DMS114 treated with DMSO at 0.1 percent for 48 hours (cell line): Measurements from ENCODE around the gene AAGAB.

ENCODE experiments used
- DNase-seq: peaks from one replicate; lab custom pipeline; 2025; ENCODE audit not compliant: unreplicated experiment; lab: John Stamatoyannopoulos, UW

AAGAB gene

DNA sequence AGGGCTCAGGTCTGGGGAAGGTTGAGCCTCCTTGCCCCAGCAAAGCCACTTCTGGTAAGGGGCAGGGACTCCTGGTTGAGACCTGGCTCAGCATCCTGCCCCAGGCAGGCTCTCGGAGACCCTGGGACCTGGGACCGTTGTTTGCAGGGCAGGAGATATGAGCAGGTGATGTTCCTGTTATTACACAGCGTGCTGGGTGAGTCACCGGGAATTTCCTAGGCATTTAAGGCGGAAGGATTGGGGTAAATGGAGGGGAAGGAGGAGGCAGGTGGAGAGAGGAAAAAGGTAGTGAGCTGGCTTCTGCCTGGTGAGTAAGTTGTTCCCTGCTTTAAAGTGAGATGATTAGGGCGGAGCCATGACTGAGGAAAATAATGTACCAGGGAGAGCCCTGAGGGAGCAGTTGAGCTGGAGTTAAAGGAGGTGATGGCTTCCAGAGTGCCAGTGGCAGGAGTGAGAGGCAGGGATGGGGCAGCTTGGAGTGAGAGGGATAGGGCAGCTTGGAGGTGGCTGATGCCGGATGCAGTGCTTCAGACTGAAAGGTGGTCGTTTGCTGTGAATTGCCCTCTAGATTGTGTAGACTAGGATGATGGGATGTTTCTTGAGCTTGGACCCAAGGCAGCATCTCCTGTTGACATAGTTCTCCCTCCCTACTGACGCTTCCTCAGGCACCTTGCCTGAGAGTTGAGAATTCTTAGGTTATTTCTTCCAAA, 79.4 kb downstream of the AAGAB start:
- no peak for DNase-seq

DNA sequence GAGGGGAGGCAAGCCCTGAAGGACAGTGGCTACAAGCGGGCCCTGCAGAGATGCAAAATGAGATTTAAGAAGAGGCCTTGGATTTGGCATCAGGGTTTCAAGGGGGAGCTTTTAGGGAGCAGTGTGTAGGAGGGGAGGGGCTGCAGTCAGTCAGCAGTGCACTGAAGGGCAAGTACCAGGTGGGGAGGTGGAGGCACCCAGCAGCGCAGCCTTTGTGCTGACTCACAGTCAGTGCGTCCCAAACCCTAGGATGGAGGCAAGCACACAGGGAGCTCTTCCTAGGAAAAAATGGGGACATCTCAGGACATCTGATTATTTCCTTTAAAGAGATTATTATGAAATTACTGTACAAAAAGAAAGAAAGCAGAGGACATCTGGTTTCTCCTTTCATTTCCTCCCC, 80.0 kb downstream of the AAGAB start:
- DNase-seq = no peak

DNA sequence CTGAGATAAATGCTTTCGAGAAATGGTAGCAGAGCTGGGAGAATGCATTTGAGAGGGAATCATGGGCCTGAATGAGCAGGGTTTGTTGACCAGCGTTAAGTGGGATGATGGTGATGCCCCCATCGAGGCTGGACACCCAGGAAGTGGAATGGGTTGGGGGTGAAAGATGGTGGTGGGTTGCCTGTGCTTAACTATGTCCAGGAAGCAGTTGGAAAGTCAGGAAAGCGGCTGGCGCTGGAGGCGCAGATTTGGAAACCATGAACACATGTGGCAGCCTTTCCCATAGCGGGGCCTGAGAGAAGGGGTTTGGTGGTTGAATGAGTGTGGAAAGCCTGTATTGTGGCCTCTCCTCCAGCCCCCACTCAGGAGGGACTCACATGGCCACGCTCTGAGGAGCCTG, 80.7 kb downstream of the AAGAB start:
- DNase-seq = no peak

DNA sequence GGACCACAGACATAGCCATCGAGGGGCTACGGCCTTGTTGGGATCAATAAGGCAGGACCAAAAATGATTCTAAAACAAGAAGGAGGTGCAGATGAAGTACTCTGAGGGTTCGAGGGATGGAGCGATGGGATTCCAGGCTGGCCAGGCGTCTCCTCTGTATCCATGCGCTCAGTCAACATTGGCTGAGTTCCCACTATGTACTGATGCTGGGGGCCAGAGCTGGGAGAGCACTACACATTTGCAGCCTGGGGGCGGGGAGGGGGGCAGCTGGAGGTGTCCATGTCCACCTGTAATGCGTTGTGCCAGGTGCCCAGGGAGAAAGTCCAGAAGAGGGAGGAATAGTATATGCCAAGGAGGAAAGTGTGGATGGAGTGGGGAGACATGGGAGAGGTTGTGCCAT, 81.5 kb downstream of the AAGAB start:
- no peak for DNase-seq

DNA sequence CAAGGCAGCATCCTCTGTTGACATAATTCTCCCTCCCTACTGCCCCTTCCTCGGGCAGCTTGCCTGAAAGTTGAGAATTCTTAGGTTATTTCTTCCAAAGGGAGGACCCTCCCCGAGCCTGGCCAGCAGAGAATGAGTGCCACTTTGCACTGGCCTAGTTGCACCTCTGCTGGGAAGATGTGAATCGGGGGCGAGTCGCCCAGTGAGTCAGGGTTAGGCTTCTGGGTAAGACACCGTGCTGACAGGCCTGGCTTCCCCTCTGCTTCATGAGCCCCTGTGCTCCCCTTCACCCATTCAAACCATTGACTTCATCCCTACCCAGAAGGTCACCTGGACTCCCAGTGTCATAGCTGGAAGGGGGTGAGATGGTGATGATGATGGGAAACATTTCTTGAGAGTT, 82.3 kb downstream of the AAGAB start:
- DNase-seq = no peak

DNA sequence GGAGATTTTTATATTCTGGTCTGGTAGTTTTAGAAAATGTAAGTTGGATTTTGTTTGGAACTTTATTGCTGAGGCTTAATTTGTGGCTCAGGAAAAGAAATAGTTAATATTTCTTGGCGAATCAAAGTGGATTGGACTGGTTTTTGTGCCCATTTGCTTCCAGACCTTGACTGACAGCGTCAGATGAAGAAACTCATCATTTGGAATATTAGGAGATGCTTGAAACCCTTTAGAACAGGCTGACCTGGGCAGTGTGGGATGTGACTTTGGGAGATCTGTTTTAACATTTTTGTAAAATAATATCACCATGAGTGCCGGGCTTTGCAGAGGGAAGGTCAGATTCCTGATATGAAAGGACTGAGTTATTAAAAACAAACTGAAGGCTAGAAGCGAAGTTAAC, 83.0 kb downstream of the AAGAB start:
- no peak for DNase-seq

DNA sequence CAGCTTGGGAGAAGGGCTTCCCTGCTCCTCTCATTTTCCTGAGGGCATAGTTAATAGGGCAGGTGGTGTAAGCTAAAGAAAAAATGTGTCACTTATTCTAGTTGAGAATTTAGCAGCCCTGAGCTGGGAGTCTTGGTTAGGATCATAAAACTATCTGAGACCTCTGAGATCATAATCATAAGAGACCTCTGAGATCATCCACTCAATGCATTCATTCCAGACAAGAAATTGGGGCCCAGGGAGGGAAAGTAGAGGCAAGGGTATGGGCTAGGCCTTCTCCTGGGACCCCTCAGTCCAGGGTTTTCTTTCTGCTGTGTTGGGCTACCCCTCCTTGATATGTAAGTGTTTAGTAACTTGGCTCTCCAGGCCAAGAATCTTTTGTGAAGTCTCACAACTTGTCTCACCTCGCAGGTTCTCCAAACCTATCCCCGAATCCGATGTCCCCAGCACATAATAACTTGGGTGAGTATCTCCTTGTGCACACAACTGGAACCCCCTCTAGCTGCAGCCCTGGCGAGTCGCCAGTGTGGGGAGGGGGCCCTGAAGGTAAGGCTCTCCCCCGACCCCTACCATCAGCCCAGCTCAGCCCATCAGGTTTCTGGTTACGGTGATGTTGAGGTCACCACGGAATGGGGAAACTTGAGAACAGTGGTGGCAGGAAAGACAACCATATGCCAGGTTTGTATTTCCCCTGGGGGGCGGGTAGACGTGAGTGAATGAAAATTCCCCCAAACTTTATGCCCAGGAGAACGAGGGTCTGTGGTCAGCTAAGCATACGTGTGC, 84.1 kb downstream of the AAGAB start:
- DNase-seq = no peak

DNA sequence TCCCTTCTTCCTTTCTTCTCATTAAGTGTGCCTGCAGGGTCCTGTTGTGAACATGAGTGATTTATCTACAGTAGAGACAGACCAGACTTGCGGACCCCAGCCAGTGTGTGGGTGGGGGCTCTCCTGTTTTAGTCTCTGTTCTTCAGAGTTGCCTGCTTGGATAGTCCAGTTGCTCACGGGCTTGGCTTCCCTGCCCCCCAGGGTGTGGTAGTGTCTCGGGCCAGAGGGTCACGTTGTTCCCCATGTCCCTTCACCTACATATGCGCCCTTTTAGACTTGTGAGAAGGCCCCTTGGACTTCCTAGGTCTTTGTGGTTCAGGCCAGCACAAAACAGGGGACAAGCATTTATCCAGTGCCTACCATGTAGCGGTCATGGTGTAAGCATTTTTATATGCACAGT, 85.8 kb downstream of the AAGAB start:
- DNase-seq = no peak

DNA sequence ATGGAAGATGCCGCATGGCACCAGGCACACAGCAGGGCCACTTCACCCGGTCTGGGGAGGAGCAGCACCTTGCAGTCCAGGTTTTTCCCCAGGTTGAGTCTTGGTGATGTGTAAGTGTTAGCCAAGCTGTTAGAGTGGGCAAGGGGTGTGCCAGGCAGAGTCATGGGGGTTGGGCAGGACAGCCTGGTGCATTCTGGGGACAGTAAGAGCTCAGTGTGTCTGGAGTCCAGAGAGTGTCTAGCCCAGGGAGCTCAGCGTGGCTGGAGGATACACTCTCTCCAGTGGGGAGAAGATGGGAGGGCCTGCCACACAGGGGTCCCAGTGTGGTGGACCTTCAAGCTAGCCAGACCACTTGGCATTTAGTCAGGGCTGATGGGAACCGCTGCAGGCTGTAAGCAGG, 87.4 kb downstream of the AAGAB start:
- DNase-seq = no peak

DNA sequence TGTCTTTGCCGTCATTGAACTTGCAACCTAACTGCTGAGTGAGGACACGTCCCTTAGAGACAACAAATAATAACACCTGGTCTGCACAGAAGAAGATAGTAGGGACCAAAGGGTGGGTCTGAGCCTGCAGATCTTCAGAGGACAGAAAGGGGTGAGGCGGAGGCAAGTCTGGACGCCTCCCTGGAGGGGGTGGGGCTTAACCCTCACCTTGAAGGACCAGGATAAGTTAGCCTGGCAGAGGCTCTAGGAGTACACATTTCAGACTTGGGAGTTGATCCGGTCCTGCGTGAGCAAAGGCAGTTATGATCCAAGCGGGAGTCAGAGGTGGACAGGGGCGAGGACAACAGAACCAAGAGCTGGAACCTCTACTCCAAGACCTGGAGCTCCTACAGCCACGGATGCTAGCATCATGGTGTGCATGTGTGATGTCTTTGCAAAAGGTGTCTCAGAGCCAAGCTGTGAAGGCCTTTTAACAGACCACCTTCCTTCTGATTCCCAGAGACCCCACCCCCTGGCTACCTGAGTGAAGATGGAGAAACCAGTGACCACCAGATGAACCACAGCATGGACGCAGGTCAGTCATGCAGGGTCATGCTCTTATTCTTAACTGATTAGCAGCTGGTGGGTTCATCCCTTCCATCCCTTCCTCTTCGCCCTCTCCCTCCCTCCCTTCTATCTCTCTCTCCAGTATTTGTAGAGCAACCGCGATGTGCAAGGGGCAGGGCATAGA, 88.0 kb downstream of the AAGAB start:
- no peak for DNase-seq

DNA sequence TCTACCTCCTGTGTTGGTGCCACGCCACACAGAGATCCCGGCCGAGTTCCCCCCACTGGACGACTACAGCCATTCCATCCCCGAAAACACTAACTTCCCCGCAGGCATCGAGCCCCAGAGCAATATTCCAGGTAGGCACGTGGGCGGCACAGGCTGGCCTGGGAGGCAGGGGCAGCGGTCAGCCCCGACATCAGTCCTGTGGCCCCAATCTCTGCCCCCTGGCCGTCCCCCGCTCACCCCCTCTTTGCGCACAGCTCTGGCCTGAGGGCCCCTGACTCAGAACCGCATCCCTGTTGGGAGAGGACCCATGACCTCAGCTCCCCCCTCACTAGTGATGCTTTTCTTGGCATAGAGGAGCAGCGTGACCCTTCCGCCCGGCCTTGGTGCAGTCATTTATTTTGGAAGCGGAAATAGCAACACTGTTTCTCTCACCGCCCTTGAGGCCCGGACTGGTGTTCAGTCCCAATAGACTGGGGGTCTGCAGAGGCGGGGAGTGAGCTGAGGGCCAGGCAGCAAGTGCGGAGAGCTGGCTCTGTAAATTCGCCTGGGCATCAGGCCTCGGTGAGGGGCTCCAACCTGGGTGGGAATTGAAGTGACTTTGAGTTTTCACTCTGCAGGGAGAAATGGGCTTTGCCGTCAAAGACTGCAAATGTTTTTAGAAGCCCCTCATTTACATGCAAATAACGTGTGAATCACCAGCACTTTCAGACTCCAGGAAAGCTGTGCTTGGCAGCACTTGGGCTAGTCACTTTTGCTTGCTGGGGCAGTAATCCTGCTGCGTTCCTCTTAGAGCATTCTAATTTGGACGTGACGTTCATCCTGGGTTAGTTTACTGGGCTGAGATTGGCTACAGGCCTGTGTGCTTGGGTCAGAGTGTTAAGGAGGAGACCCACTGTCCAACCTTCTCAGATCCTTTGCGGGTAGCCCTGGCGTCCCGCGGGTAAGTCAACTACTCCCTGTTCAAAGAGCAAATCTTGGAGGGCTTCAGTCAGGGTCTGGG, 88.9 kb downstream of the AAGAB start:
- no peak for DNase-seq

DNA sequence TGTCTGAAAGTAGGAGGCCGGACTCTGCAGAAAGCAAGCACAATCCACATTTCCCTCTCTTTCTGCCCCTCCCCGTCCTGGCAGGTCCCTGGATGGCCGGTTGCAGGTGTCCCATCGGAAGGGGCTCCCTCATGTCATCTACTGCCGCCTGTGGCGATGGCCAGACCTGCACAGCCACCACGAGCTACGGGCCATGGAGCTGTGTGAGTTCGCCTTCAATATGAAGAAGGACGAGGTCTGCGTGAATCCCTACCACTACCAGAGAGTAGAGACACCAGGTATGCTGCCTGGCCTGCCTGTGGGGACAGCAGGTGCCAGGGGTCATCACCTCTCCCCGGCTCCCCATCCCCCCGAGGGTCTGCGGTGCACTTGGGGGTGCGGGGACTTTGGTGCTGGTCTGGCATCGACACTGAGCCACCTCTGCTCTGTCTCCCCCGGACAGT, 89.6 kb downstream of the AAGAB start:
- no peak for DNase-seq

DNA sequence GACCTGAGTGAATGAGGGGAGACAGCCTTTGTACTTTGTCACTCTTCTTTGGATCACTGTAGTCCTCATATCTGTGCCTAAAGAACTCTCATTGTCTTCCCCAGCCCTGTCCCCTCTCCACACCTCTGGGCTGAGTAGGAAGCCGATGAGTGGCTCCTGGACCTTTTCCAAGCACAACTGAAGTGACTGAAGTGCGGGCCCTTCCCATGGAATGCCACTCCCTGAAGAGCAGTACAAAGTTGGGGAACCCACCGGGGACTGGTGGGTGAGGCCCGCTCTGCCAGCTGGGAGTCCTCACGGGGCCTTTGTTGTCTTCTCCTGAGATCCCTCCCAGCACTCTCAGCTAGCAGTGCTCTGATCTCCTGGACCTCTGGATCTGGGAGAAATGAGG, 90.1 kb downstream of the AAGAB start:
- no peak for DNase-seq

DNA sequence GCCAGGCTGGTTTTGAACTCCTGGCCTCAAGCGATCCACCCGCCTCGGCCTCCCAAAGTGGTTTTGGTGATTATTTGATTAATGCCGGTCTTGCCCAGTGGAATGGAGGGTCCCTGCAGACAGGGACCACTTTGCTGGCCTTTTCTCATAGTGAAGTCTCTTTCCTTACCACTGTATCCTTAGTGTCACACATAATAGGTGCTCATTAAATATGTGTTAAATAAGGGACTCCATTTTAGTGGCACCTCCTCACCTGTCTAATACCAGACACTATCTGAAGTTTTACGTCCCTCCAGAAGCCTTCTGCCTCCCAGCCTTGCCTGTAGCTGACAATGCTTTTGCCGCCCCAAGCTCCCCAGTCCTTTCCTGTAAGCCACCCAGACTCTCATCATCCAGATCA, 91.3 kb downstream of the AAGAB start:
- DNase-seq = no peak

DNA sequence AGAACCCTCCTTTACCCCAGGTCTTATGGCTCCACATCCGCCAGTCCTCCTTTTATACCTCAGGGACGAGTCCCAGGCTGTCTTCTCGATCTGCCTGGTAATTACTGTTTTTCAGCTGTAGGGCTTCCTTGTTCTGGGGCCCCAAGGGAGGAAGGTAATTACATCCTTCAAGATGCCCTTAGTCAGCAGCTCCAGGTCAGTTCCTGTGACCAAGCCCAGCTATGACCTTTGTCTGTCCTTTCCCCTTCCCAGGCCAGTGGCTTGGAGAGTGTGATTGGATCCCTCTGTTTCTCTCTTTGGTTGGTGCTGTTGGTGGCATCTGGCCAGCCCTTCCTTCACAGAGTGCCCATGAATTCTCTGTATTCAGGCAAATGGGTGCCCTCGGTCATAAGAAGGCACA, 92.6 kb downstream of the AAGAB start:
- DNase-seq = no peak

DNA sequence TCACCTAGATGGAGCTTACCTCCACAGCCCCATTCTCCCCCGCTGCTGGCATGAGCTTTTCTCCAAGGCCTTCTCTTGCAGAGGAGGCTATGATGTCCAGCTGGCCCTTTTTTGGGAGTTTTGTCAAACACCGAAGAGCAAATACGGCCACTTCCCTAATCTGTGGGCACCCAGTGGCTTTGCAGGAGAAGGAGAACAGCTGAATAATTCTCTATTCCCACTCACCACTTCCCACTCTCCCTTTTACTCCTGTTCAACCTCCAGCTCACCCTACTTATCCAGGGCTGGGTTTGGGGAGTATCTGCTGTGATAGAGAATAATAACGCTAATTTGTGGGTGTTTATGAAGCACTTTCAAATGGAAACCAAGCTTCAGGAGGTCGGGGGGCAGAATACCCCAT, 93.0 kb downstream of the AAGAB start:
- no peak for DNase-seq

DNA sequence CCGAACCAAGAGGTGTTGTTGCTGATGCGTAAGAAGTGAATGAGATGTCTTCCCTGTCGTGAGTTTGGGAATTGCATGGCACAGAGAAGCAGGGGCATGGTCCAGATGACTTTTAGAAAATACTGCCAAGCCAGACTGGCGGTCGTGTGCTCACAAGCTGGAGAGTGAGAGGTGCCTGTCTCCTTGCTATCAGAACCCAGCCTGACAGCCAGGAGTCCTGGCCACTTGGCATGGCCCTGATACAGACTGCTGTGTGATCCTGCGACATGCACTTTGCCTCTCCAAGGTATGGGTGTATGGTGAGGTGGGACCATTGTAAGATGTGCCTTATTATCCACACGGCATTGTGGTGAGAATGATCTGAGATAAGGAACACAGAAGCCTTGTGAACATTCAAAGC, 96.1 kb downstream of the AAGAB start:
- no peak for DNase-seq

DNA sequence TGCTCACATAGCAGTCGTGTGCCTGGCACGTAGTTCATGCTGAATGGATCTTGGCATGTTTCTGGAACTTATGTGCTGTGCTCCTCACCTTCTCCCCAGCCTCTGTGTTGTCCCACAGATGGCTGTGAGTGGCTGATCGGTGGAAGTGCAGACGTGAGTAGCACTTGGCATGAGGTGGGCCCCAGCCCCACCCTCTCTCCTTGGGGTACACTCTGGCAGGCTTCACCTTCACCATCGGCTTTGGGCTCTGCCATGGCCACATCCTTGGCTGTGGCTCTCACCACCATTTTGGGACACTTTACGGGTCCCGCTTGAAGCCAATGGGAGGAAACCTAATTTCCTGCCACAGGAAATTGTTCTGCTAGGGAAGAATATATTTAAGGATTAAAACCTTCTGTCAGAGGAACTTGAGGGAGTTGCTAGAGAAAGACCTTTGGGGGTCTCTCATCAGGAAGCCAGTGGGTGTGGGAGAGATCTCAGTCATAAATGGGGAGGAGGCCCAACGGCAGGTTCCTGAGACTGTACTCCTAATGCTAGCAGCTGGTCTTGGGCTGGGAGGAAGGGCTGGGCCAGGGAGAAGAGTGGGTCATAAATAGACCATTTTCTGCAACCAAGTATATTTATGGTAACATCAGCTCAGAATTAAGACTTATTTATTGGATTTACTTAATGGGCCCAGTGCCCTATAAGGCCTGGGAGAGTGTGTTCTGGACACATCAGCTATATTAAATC, 96.8 kb downstream of the AAGAB start:
- DNase-seq = no peak

DNA sequence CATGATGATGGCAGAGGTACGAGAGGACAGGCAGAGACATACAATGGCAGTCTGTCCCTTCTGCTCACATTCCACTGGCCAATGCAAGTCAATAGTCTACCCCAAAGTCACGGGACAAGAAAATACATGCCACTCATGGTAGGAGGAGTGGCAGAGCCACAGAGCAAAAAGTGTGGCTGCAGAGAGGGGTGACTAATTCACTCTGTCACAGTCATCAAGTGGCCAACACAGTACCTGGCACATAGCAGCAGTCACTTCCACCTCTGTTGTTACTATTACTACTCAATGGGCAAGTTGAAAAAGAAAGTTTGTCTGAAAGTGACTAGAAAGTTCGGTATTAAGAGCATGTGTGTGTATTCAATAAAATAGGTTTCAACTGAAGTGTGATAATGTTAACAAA, 97.6 kb downstream of the AAGAB start:
- no peak for DNase-seq

DNA sequence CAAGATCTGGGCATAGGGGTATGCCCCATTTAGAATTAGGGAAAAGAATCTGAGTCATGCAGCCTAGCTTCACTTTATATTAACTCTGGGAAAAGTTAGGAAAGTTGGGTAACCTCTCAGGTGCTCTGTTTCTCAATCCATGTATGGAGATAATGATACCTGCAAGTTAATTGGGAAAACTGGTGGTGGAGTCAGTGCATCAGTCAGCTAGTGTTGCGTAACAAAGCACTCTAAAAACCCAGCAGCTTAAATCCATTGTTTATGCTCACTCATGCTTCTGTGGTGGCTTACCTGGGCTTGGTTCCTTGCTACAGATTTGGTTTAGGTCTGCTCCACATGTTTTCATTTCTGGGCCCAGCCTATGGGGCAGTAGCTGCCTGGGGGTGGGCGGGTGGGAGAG, 98.0 kb downstream of the AAGAB start:
- no peak for DNase-seq
